RPMI8226 (cell line): ENCODE data around the gene LPIN2.

Source experiments
- DNase-seq: peaks from one replicate; pipeline ENCODE4 v3.0.0-alpha.2; 2015

Gene LPIN2

DNA sequence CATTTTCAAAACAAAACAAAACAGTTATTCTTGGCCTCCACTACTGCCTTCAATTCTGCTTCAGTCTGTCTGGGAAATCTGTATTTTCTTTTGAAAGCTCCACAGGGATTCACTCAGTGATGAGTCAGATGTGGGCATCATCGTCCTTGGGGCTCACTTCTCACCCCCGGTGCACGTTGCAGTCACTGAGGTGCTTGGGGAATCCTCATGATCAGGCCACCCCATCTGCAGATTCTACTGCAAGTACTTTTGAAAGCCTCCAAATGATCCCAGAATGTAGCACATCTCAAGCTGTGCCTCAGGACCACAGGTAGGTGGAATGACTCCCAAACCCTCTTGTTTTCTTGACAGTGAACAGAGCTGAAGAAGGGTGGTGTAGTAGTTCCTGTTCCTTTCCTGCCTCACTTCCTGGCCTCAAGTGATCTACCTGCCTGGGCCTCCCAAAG, 34.3 kb downstream of the LPIN2 start:
- DNase-seq = peak; percentile 26

- no peak for DNase-seq
Observed at GRCh38 chr18:2978208-2978607, 34.7 kb downstream of the LPIN2 start.

- no peak for DNase-seq
Observed at GRCh38 chr18:2976218-2977132, 36.5 kb downstream of the LPIN2 start.

GRCh38 chr18:2974731-2975130, 38.2 kb downstream of the LPIN2 start:
- no peak for DNase-seq

- no peak for DNase-seq
Observed at GRCh38 chr18:2971741-2972552, 41.0 kb downstream of the LPIN2 start.

DNA sequence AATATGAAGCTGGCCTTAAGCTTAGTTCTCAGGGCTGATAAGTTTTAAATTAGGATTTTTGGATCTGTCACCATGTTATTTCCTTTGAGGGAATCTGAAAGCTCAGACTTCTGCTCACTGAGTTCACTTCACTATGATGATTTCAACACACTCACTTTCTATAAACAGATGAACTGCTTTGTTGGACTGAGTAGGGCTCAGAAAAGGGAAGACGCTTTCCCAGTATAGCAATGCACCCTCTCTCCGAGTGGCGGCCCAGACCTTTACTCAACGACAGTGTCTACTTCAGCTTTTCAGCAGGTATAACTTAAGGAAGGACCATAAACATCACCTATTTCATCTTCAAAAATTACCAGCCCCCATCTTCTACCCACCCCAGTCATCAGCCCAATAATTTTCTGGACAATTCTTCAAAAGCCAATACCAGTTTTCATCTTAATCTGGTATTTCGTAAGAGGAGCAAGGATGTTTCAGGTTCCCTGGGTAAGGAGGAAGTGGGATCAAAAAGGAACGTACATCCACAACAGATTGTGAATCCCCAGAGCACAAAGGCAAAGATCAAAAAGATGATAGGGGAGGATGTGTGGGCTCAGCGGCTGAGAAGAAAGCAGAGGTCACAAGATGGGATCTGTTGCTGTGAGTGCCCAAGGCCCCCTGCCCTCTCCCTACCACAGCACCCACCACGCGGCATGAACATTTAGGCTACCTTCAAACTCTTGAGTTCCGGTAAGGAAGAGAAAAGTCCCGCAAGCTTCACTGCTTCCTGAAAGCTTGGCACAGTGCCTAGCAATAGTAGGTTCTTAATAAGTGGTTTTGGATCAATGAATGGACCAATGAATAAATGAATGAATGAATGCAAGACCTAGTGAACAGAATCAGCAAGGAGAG, 41.9 kb downstream of the LPIN2 start:
- no peak for DNase-seq

DNA sequence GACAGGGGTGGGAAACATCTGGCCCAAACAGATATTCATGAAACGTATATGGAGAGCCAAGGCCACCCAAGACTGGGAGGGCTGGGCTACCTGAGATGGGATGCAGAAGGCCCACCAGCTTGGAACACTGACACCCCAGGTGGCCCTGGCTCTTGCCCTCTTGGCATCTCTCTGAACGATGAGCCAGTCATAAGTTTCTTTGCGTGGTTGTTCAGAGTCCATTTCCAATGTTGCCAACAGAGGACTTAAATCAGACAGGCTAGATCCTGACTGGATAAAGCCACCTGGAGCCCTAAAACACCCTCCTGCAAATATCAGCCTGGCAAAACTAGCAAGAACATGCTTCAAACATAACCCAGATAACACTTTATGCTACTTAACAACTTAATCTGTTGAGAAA, 42.6 kb downstream of the LPIN2 start:
- no peak for DNase-seq

- no peak for DNase-seq
Observed at GRCh38 chr18:2969695-2970094, 43.2 kb downstream of the LPIN2 start.

GRCh38 chr18:2968606-2969005, 44.3 kb downstream of the LPIN2 start:
- DNase-seq = no peak

DNA sequence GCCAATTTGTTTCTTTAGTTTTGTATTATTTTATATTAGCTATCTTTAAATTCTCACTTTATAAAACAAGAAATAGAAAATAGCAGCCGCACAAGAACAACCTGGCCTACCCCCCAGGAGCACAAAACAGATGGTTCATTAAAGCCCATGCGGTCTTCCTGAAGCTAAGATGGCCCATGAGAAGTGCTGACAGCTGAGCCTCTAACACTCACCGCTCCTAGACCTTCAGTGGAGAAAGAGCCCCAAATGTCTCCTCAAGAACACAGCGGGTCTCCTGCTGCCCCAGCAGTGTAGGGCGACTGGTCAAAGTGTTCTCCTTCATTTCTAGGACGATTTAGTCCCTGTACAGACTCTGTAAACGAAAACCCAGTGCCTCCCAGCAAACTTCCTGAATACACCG, 45.1 kb downstream of the LPIN2 start:
- DNase-seq = no peak

DNA sequence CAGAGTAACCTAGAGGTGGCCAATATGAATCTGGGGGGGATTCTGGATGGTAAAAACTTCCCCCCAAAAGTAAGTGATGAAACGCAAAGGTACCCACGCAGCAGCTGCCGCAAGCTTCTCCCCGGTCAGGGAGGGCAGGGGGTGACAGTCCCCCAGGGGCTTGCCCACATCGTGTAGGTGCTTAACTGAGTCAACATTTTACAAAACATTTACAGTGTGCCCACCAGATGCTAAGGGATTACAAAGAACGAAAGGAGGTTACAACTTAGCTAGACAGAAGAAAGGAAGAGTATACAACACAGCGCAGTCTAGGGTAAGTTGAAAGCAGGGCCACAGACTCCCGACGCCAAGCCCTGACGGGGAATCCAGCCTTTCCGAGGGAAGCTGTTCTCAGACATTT, 45.6 kb downstream of the LPIN2 start:
- no peak for DNase-seq

DNA sequence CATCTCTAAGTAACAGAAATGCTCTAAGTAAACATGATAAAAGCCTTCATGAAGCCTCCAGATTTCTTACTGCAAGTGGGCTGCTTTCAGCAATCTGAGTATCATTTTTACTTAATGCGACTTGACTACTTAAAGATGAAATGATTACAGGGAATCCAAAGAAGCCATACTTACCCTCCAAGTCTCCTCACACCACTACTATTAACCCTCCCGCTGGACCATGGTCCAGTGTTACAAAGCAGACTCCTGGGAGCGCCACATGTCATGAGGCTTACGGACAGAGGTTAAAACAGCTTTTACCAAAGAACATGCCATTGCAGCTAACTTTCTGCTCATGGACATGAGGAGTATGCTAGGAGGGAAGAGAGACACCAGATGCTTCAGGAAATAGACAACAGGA, 46.4 kb downstream of the LPIN2 start:
- DNase-seq = no peak

DNA sequence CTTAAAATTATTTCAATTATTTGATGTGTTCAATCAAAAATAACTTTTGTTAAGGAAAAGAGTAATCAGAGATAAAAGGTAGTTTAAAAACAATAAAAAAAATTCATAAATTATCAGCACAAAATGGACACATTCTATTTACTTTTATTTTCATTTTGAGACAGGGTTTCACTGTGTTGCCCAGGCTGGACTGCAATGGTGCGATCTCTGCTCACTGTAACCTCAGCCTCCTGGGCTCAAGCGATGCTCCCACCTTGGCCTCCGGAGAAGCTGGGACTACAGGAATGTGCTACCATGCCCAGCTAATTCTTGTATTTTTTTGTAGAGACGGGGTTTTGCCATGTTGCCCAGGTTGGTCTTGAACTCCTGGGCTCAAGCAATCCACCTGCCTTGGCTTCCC, 47.1 kb downstream of the LPIN2 start:
- DNase-seq = no peak

- DNase-seq = no peak
Observed at GRCh38 chr18:2964361-2965010, 48.5 kb downstream of the LPIN2 start.
